HepG2 (cell line): ENCODE measurements around the gene SYNPO. TPM values are rescaled to one million over a fixed set of nuclear protein-coding genes. Genes with fewer than 3 reads are reported as not detected.

Experiments
- ATAC-seq: fragments of 200-7000 bp; cut with Tn5 transposase; 3 replicates; pipeline ENCODE4 v1.9.1; 2020; ENCODE audit warnings: mild to moderate bottlenecking, moderate library complexity
- BruUV-seq: library from RNA; stranded (reverse); fragments of 400-500 nt; replicated peaks from 2 replicates; lab custom pipeline; 2021; lab: Mats Ljungman, UMichigan
- CTCF ChIA-PET: fragments of 300-600 bp; formaldehyde crosslinking; extraction: SDS; loops from one replicate; lab custom pipeline; 2021; ENCODE audit warnings: low total read pairs, inconsistent platforms, low intra/inter-chr PET ratio; lab: Yijun Ruan, JAX
- POLR2A ChIA-PET: fragments of 350-600 bp; sonication (Branson Sonifier 250); formaldehyde crosslinking; loops from one replicate; lab custom pipeline; 2020; ENCODE audit warnings: antibody characterized with exemption, inconsistent platforms; lab: Yijun Ruan, JAX
- DNase-seq: peaks from one replicate; pipeline ENCODE4 v3.0.0-alpha.2; 2015; ENCODE audit warnings: low spot score
- FAIRE-seq: peaks from 3 replicates; lab custom pipeline; 2011; peaks lifted over from hg19 to GRCh38; lab: Jason Lieb, UNC
- H2AFZ ChIP-seq: one replicate; pipeline ENCODE4 v1.6.1; 2011; ENCODE audit warnings: low read length, inconsistent platforms
- H3K27ac ChIP-seq: fragments of 300-600 bp; 3 replicates; pipeline ENCODE4 v1.8.0; 2011; ENCODE audit warnings: mixed run types, mild to moderate bottlenecking, mixed read lengths, low read length, inconsistent platforms; ENCODE audit not compliant: insufficient read depth; ENCODE audit errors: extremely low read length
- H3K27me3 ChIP-seq, 2 experiments: fragments of 200-600 bp in 1 of 2; 2 replicates in 1 of 2; 3 replicates in 1 of 2; pipeline versions ENCODE4 v1.6.0 to v1.8.0; 2011; ENCODE audit warnings: low read length in 2 of 2, mild to moderate bottlenecking in 2 of 2, moderate library complexity in 2 of 2, inconsistent platforms in 1 of 2; ENCODE audit not compliant: insufficient read depth in 2 of 2, control insufficient read depth in 1 of 2
- H3K36me3 ChIP-seq, 2 experiments: fragments of 200-600 bp in 1 of 2; replicated peaks in 1 of 2; 2 replicates in 1 of 2; 3 replicates in 1 of 2; pipeline versions ENCODE4 v1.5.1 to v1.8.0; 2011; ENCODE audit warnings: low read length in 2 of 2, inconsistent platforms in 1 of 2; ENCODE audit not compliant: insufficient read depth in 2 of 2, control insufficient read depth in 1 of 2
- H3K4me1 ChIP-seq: 2 replicates; pipeline ENCODE4 v1.5.1; 2012; ENCODE audit warnings: low read length, inconsistent platforms; ENCODE audit not compliant: insufficient read depth
- H3K4me2 ChIP-seq: 2 replicates; pipeline ENCODE4 v1.6.0; 2011; ENCODE audit warnings: low read depth, low read length, inconsistent platforms
- H3K4me3 ChIP-seq, 3 experiments: fragments of 200-600 bp in 1 of 3; sonication (generic), shearing (Covaris generic) in 1 of 3; replicated peaks in 1 of 3; 2 replicates each; pipeline ENCODE4 v1.5.1; 2011 to 2016; ENCODE audit warnings: low read length in 3 of 3, inconsistent platforms in 2 of 3, low read depth in 2 of 3, mild to moderate bottlenecking in 2 of 3, control low read depth in 1 of 3, mixed read lengths in 1 of 3; ENCODE audit not compliant: insufficient read depth in 1 of 3
- H3K79me2 ChIP-seq: one replicate; pipeline ENCODE4 v1.6.1; 2011; ENCODE audit warnings: low read length, inconsistent platforms; ENCODE audit not compliant: insufficient read depth
- H3K9ac ChIP-seq: 2 replicates; pipeline ENCODE4 v1.6.0; 2011; ENCODE audit warnings: mild to moderate bottlenecking, low read depth, low read length, inconsistent platforms; ENCODE audit not compliant: insufficient read depth
- H3K9me3 ChIP-seq: 2 replicates; pipeline ENCODE4 v1.5.1; 2012; ENCODE audit warnings: mild to moderate bottlenecking, low read length
- H4K20me1 ChIP-seq: 2 replicates; pipeline ENCODE4 v1.6.0; 2011; ENCODE audit warnings: inconsistent platforms, mild to moderate bottlenecking, low read length, moderate library complexity; ENCODE audit not compliant: insufficient read depth
- AHDC1 ChIP-seq: sonication (generic); formaldehyde crosslinking; IDR thresholded peaks from 2 replicates; pipeline ENCODE4 v1.5.1; 2020; ENCODE audit warnings: mild to moderate bottlenecking, missing genetic modification reagents, borderline replicate concordance
- CREM ChIP-seq, 2 experiments: sonication (generic) in 1 of 2; formaldehyde crosslinking in 1 of 2; IDR thresholded peaks; 2 replicates each; pipeline versions ENCODE4 v1.4.0 to v1.6.1; 2016 to 2020; ENCODE audit warnings: antibody characterized with exemption in 1 of 2, mild to moderate bottlenecking in 1 of 2, missing genetic modification reagents in 1 of 2
- GABPB1 ChIP-seq: IDR thresholded peaks from 2 replicates; pipeline ENCODE4 v1.6.1; 2016; ENCODE audit warnings: mild to moderate bottlenecking, missing genetic modification reagents, moderate library complexity, missing compliant biosample characterization
- HMG20A ChIP-seq: IDR thresholded peaks from 2 replicates; pipeline ENCODE4 v1.6.1; 2016; ENCODE audit warnings: borderline replicate concordance
- JARID2 ChIP-seq: sonication (generic); formaldehyde crosslinking; IDR thresholded peaks from 2 replicates; pipeline ENCODE4 v1.8.1; 2023; ENCODE audit warnings: missing genetic modification reagents, inconsistent platforms; ENCODE audit not compliant: insufficient replicate concordance
- MZF1 ChIP-seq: sonication (generic); formaldehyde crosslinking; IDR thresholded peaks from 2 replicates; pipeline ENCODE4 v1.8.1; 2023; ENCODE audit warnings: mild to moderate bottlenecking, missing genetic modification reagents, borderline replicate concordance
- POLR2AphosphoS2 ChIP-seq: IDR thresholded peaks from 2 replicates; pipeline ENCODE4 v1.6.1; 2011; ENCODE audit warnings: low read depth, low read length, improper control_type of control experiment
- RBM22 ChIP-seq: fragments of 200-400 bp; formaldehyde crosslinking; optimal IDR thresholded peaks from 2 replicates; pipeline ENCODE3; 2017; ENCODE audit warnings: mild to moderate bottlenecking, low read length, moderate library complexity
- TCF12 ChIP-seq, 2 experiments: fragments of 450-650 bp in 1 of 2; sonication (generic) in 1 of 2; formaldehyde crosslinking in 1 of 2; IDR thresholded peaks; 2 replicates each; pipeline versions ENCODE4 v1.6.1 to v1.8.0; 2017 to 2022; ENCODE audit warnings: antibody characterized with exemption in 1 of 2, mild to moderate bottlenecking in 1 of 2, missing genetic modification reagents in 1 of 2, moderate library complexity in 1 of 2
- ZFP36 ChIP-seq: fragments of 150-350 bp; IDR thresholded peaks from 2 replicates; pipeline ENCODE4 v1.6.1; 2018; ENCODE audit warnings: borderline replicate concordance, low read length, low read depth; ENCODE audit not compliant: partially characterized antibody
- ZNF3 ChIP-seq: IDR thresholded peaks from 2 replicates; pipeline ENCODE4 v1.7.0; 2017; ENCODE audit warnings: inconsistent platforms
- ZNF331 ChIP-seq: sonication (generic); formaldehyde crosslinking; IDR thresholded peaks from 2 replicates; pipeline ENCODE4 v1.4.0; 2020; ENCODE audit warnings: missing genetic modification reagents
- ZNF431 ChIP-seq: sonication (generic); formaldehyde crosslinking; IDR thresholded peaks from 2 replicates; pipeline ENCODE4 v1.9.0; 2022; ENCODE audit warnings: missing genetic modification reagents, low read depth, mild to moderate bottlenecking, borderline replicate concordance
- ZNF484 ChIP-seq: sonication (generic); formaldehyde crosslinking; IDR thresholded peaks from 2 replicates; pipeline ENCODE4 v1.5.1; 2020; ENCODE audit warnings: mild to moderate bottlenecking, low read depth, missing genetic modification reagents, borderline replicate concordance
- ZNF740 ChIP-seq: sonication (generic); formaldehyde crosslinking; IDR thresholded peaks from 2 replicates; pipeline ENCODE4 v1.4.0; 2020; ENCODE audit warnings: missing genetic modification reagents
- ZNF770 ChIP-seq: sonication (generic); formaldehyde crosslinking; IDR thresholded peaks from 2 replicates; pipeline ENCODE4 v1.5.0; 2020; ENCODE audit warnings: mild to moderate bottlenecking, missing genetic modification reagents
- WGBS: methylation state at CpG from one replicate; pipeline ENCODE4 v1.1.6; 2017; ENCODE audit warnings: low lambda C conversion rate; 5-methylcytosine and 5-hydroxymethylcytosine counted together
- in situ Hi-C: cut with HindIII; loops from 2 replicates; pipeline ENCODE4 v1.10.0; 2017; ENCODE audit warnings: low pct_unique_long_range_greater_than_20kb; ENCODE audit not compliant: extremely low pct_ligation_motif_present
- intact Hi-C: fragments of 100-400 bp; cut with micrococcal nuclease; formaldehyde crosslinking; loops from one replicate; pipeline ENCODE4 v1.10.0; 2022; ENCODE audit not compliant: unreplicated experiment
- polyA plus RNA-seq, 8 experiments: library from polyadenylated mRNA; depleted of rRNA in 3 of 8; stranded (reverse) in 7 of 8; unstranded in 1 of 8; fragments of >200 nt; fragmentation: Illumina TruSeq in 4 of 8; extraction: Trizol in 4 of 8; gene quantifications; 2 replicates each; pipeline versions ENCODE4 v1.2.1 to v1.2.3, GENCODE V29; 2011 to 2016; ENCODE audit warnings: low read depth in 4 of 8, missing spikeins in 1 of 8, mixed read lengths in 1 of 8; ENCODE audit not compliant: insufficient read depth in 1 of 8
- total RNA-seq, 5 experiments: library from RNA; depleted of rRNA; stranded (reverse); fragments of >200 nt; fragmentation: Illumina TruSeq; extraction: Trizol; gene quantifications; 2 replicates each; pipeline ENCODE4 v1.2.3, GENCODE V29; 2016; ENCODE audit warnings: low read depth in 1 of 5

Gene SYNPO
- total and polyA plus RNA-seq, 2 of the 13 experiments (the other 11 are each of a cell fraction or from before 2014, with no cell fraction given), result 0.09 to 0.30 TPM

GRCh38 chr5:150607105-150607504 lies 33.4 kb upstream of the SYNPO start:
- no peak overlapping the region for H2AFZ ChIP-seq
- FAIRE-seq, result no peak
- H3K9ac ChIP-seq, result no peak overlapping the region
- no peaks in the 10 kb centered on the region for H3K79me2 ChIP-seq
- 67% methylated on average over 6 of the region's 6 CpGs for WGBS
- no peaks in the 10 kb centered on the region for H3K36me3 ChIP-seq
- in situ Hi-C loops (no loop called here), intact Hi-C loops (no loop called here)
- no peaks in the 10 kb centered on the region for H3K9me3 ChIP-seq
- H3K27ac ChIP-seq, result no peak overlapping the region
- peaks cover 47% of the 10 kb centered on the region for H3K4me1 ChIP-seq
- no peak for DNase-seq
- POLR2A ChIA-PET, result no interaction called here
- no TSS peak for BruUV-seq
- no peak overlapping the region for H3K4me3 ChIP-seq
- H3K27me3 ChIP-seq, result peaks cover 0 to 8% of the 10 kb centered on the region in 2 experiments; a peak in 2 of 5 replicates
- no peaks in the 10 kb centered on the region for H4K20me1 ChIP-seq
- CTCF ChIA-PET, result no interaction called here
- no peak for ATAC-seq
- H3K4me2 ChIP-seq, result no peak overlapping the region
- TF ChIP-seq ZNF431 (no peak), POLR2AphosphoS2 (no peak), ZNF3 (CRISPR knock-in tag) (no peak), GABPB1 (CRISPR knock-in tag) (no peak), MZF1 (no peak), ZNF740 (CRISPR knock-in tag) (no peak), TCF12 (IDR thresholded peaks at IDR 0.05) (no peak), TCF12 (CRISPR knock-in tag; IDR thresholded peaks at IDR 0.05) (no peak), JARID2 (CRISPR knock-in tag) (no peak), ZNF331 (CRISPR knock-in tag) (no peak), ZNF770 (no peak), RBM22 (no peak), CREM (IDR thresholded peaks at IDR 0.05) (no peak), CREM (CRISPR knock-in tag; IDR thresholded peaks at IDR 0.05) (no peak), AHDC1 (CRISPR knock-in tag) (no peak), ZNF484 (CRISPR knock-in tag) (no peak), HMG20A (CRISPR knock-in tag) (no peak), ZFP36 (no peak)
